Muscle layer of duodenum (tissue), 2 donors: ENCODE results near the gene RFC4.
"Not testable (repeated sequence)": the region's sequence is repeated elsewhere in the genome, so short reads cannot be mapped to it uniquely, and the experiment has no call there.

Experiments
- H3K27ac ChIP-seq: one replicate; pipeline ENCODE4 v1.7.0; 2013; ENCODE audit warnings: mild to moderate bottlenecking, low read length
- H3K27me3 ChIP-seq: one replicate; pipeline ENCODE4 v1.7.0; 2013; ENCODE audit warnings: low read depth, mild to moderate bottlenecking, control low read depth, low read length
- H3K36me3 ChIP-seq, 2 donors: one replicate each; pipeline ENCODE4 v1.7.0; 2013; ENCODE audit warnings: low read length in 2 of 2, control low read depth in 1 of 2, mild to moderate bottlenecking in 1 of 2; ENCODE audit not compliant: insufficient read depth in 2 of 2, control insufficient read depth in 1 of 2
- H3K4me1 ChIP-seq, 2 donors: one replicate each; pipeline ENCODE4 v1.7.0; 2013; ENCODE audit warnings: low read length in 2 of 2, mild to moderate bottlenecking in 2 of 2, control low read depth in 1 of 2, moderate library complexity in 1 of 2; ENCODE audit not compliant: insufficient read depth in 2 of 2, control insufficient read depth in 1 of 2
- H3K4me3 ChIP-seq, 2 donors: one replicate each; pipeline ENCODE4 v1.7.0; 2013; ENCODE audit warnings: low read length in 2 of 2, low read depth in 1 of 2, mild to moderate bottlenecking in 1 of 2
- H3K9me3 ChIP-seq, 2 donors: one replicate each; pipeline ENCODE4 v1.7.0; 2013; ENCODE audit warnings: low read length in 2 of 2, control low read depth in 1 of 2, mild to moderate bottlenecking in 1 of 2; ENCODE audit not compliant: control insufficient read depth in 1 of 2
- donor health status: healthy.

RFC4 gene

GRCh38 chr3:186806089-186807055 lies at the start of gene RFC4:
RFC4 (minus strand) TSS chr3:186806482; CDS start chr3:186804713, 1,769 bp downstream.
- H3K27me3 ChIP-seq, result no peaks in the 10 kb centered on the region
- peaks cover 0 to 7% of the 10 kb centered on the region in 2 donors for H3K36me3 ChIP-seq
- peak within 1 kb of the TSS; percentile 80 for H3K27ac ChIP-seq
- peak within 1 kb of the TSS; percentile 78 to 87 for H3K4me3 ChIP-seq
- H3K9me3 ChIP-seq, result no peaks in the 10 kb centered on the region
- H3K4me1 ChIP-seq, result peaks cover 9 to 12% of the 10 kb centered on the region in 2 donors

- Histone ChIP-seq H3K36me3 (no peaks in the 10 kb centered on the region), H3K4me3 (no peak overlapping the region), H3K27ac (no peak overlapping the region), H3K27me3 (no peaks in the 10 kb centered on the region), H3K4me1 (no peaks in the 10 kb centered on the region), H3K9me3 (peaks cover 0 to 8% of the 10 kb centered on the region in 2 donors)
Observed at GRCh38 chr3:186854954-186855353, 48.7 kb upstream of the RFC4 start.

- H3K36me3 ChIP-seq, result no peaks in the 10 kb centered on the region
- no peak overlapping the region for H3K27ac ChIP-seq
- H3K9me3 ChIP-seq, result peaks cover 0 to 4% of the 10 kb centered on the region in 2 donors
- H3K4me1 ChIP-seq, result no peaks in the 10 kb centered on the region
- no peak overlapping the region for H3K4me3 ChIP-seq
- no peaks in the 10 kb centered on the region for H3K27me3 ChIP-seq
Observed at GRCh38 chr3:186854146-186854545, 47.9 kb upstream of the RFC4 start.

- H3K27ac ChIP-seq, result no peak overlapping the region
- H3K36me3 ChIP-seq, result no peaks in the 10 kb centered on the region
- H3K9me3 ChIP-seq, result peaks cover 0 to 4% of the 10 kb centered on the region in 2 donors
- no peak overlapping the region for H3K4me3 ChIP-seq
- no peaks in the 10 kb centered on the region for H3K27me3 ChIP-seq
- no peaks in the 10 kb centered on the region for H3K4me1 ChIP-seq
Observed at GRCh38 chr3:186852994-186853393, 46.7 kb upstream of the RFC4 start.

- not testable (repeated sequence) for H3K27me3 ChIP-seq, H3K9me3 ChIP-seq, H3K36me3 ChIP-seq, H3K4me3 ChIP-seq, H3K4me1 ChIP-seq, H3K27ac ChIP-seq
Observed at GRCh38 chr3:186851835-186852234, 45.6 kb upstream of the RFC4 start.

GRCh38 chr3:186849374-186849975 lies 43.2 kb upstream of the RFC4 start:
- Histone ChIP-seq H3K4me1 (no peaks in the 10 kb centered on the region), H3K27me3 (no peaks in the 10 kb centered on the region), H3K4me3 (no peak overlapping the region), H3K9me3 (no peaks in the 10 kb centered on the region), H3K36me3 (no peaks in the 10 kb centered on the region), H3K27ac (no peak overlapping the region)

GRCh38 chr3:186847437-186847836 lies 41.2 kb upstream of the RFC4 start:
- no peak overlapping the region for H3K4me3 ChIP-seq

GRCh38 chr3:186845756-186846155 lies 39.5 kb upstream of the RFC4 start:
- H3K4me3 ChIP-seq, result no peak overlapping the region
- H3K4me1 ChIP-seq, result no peaks in the 10 kb centered on the region
- H3K27me3 ChIP-seq, result no peaks in the 10 kb centered on the region
- H3K36me3 ChIP-seq, result no peaks in the 10 kb centered on the region
- H3K27ac ChIP-seq, result no peak overlapping the region
- no peaks in the 10 kb centered on the region for H3K9me3 ChIP-seq

More at GRCh38 chr3:186847437-186847836, 41.2 kb upstream of the RFC4 start:
- Histone ChIP-seq H3K36me3 (no peaks in the 10 kb centered on the region), H3K9me3 (no peaks in the 10 kb centered on the region), H3K27me3 (no peaks in the 10 kb centered on the region), H3K27ac (no peak overlapping the region), H3K4me1 (no peaks in the 10 kb centered on the region)

GRCh38 chr3:186844908-186845307 lies 38.6 kb upstream of the RFC4 start:
- H3K4me1 ChIP-seq, result no peaks in the 10 kb centered on the region
- no peaks in the 10 kb centered on the region for H3K36me3 ChIP-seq
- no peak overlapping the region for H3K4me3 ChIP-seq
- no peaks in the 10 kb centered on the region for H3K9me3 ChIP-seq
- no peak overlapping the region for H3K27ac ChIP-seq
- H3K27me3 ChIP-seq, result no peaks in the 10 kb centered on the region

GRCh38 chr3:186843039-186843432 lies 36.8 kb upstream of the RFC4 start:
- Histone ChIP-seq H3K27ac (no peak overlapping the region), H3K4me1 (no peaks in the 10 kb centered on the region), H3K27me3 (no peaks in the 10 kb centered on the region), H3K36me3 (no peaks in the 10 kb centered on the region), H3K4me3 (no peak overlapping the region), H3K9me3 (no peaks in the 10 kb centered on the region)

GRCh38 chr3:186842426-186843038 lies 36.2 kb upstream of the RFC4 start, which contains the start of gene ADIPOQ:
ADIPOQ (plus strand) TSS chr3:186842710; CDS start chr3:186853059, 10,349 bp downstream.
- no peaks in the 10 kb centered on the region for H3K4me1 ChIP-seq
- H3K4me3 ChIP-seq, result no peak within 1 kb of the TSS

More at GRCh38 chr3:186842426-186843038, 36.2 kb upstream of the RFC4 start, which contains the start of gene ADIPOQ:
- Histone ChIP-seq H3K27me3 (no peaks in the 10 kb centered on the region), H3K27ac (no peak within 1 kb of the TSS), H3K9me3 (no peaks in the 10 kb centered on the region), H3K36me3 (no peaks in the 10 kb centered on the region)
